HepG2 (cell line): ENCODE data around the gene CLHC1. TPM values are rescaled to one million over a fixed set of nuclear protein-coding genes. Genes with fewer than 3 reads are reported as not detected.

ENCODE experiments used
- AHR ChIP-seq: IDR thresholded peaks from 2 replicates; pipeline ENCODE4 v1.6.1; 2018; ENCODE audit warnings: missing genetic modification reagents, missing compliant biosample characterization
- BORCS8-MEF2B ChIP-seq: sonication (generic); formaldehyde crosslinking; IDR thresholded peaks from 2 replicates; pipeline ENCODE4 v1.8.0; 2022; ENCODE audit warnings: mild to moderate bottlenecking, missing genetic modification reagents
- CAMTA2 ChIP-seq: sonication (generic); formaldehyde crosslinking; IDR thresholded peaks from 2 replicates; pipeline ENCODE4 v1.4.0; 2020; ENCODE audit warnings: mild to moderate bottlenecking, missing genetic modification reagents, borderline replicate concordance
- CCAR2 ChIP-seq: fragments of 200-400 bp; formaldehyde crosslinking; optimal IDR thresholded peaks from 2 replicates; pipeline ENCODE3; 2018; ENCODE audit warnings: low read depth, mild to moderate bottlenecking, low read length, moderate library complexity
- CEBPG ChIP-seq: IDR thresholded peaks from 2 replicates; pipeline ENCODE4 v1.6.1; 2016
- CERS6 ChIP-seq: sonication (generic); formaldehyde crosslinking; IDR thresholded peaks from 2 replicates; pipeline ENCODE4 v1.5.0; 2020; ENCODE audit warnings: missing genetic modification reagents
- FOXJ3 ChIP-seq: sonication (generic); formaldehyde crosslinking; IDR thresholded peaks from 2 replicates; pipeline ENCODE4 v1.4.0; 2020; ENCODE audit warnings: missing genetic modification reagents, mild to moderate bottlenecking, borderline replicate concordance
- FOXP4 ChIP-seq: sonication (generic); formaldehyde crosslinking; IDR thresholded peaks from 2 replicates; pipeline ENCODE4 v1.4.0; 2020; ENCODE audit warnings: missing genetic modification reagents
- NRL ChIP-seq: sonication (generic); formaldehyde crosslinking; IDR thresholded peaks from 2 replicates; pipeline ENCODE4 v1.5.0; 2020; ENCODE audit warnings: missing genetic modification reagents, mild to moderate bottlenecking, moderate library complexity, borderline replicate concordance
- SP1 ChIP-seq, 2 experiments: fragments of 450-650 bp in 1 of 2; sonication (generic) in 1 of 2; formaldehyde crosslinking in 1 of 2; IDR thresholded peaks; 2 replicates each; pipeline versions ENCODE4 v1.4.0 to v1.6.1; 2016 to 2020; ENCODE audit warnings: missing genetic modification reagents in 1 of 2
- TEAD2 ChIP-seq: sonication (generic); formaldehyde crosslinking; IDR thresholded peaks from 2 replicates; pipeline ENCODE4 v1.9.0; 2021; ENCODE audit warnings: missing genetic modification reagents
- ZBTB34 ChIP-seq: sonication (generic); formaldehyde crosslinking; IDR thresholded peaks from 2 replicates; pipeline ENCODE4 v1.8.0; 2022; ENCODE audit warnings: mild to moderate bottlenecking, missing genetic modification reagents
- ZNF180 ChIP-seq: sonication (generic); formaldehyde crosslinking; IDR thresholded peaks from 2 replicates; pipeline ENCODE4 v1.4.0; 2020; ENCODE audit warnings: low read depth, missing genetic modification reagents, borderline replicate concordance
- ZNF282 ChIP-seq: fragments of 450-650 bp; IDR thresholded peaks from 2 replicates; pipeline ENCODE4 v1.6.1; 2018; ENCODE audit not compliant: partially characterized antibody
- ZNF3 ChIP-seq: IDR thresholded peaks from 2 replicates; pipeline ENCODE4 v1.7.0; 2017; ENCODE audit warnings: inconsistent platforms
- ZNF34 ChIP-seq: sonication (generic); formaldehyde crosslinking; IDR thresholded peaks from 2 replicates; pipeline ENCODE4 v1.4.0; 2020; ENCODE audit warnings: mild to moderate bottlenecking, missing genetic modification reagents, borderline replicate concordance
- ZNF468 ChIP-seq: sonication (generic); formaldehyde crosslinking; IDR thresholded peaks from 2 replicates; pipeline ENCODE4 v1.8.0; 2022; ENCODE audit warnings: mild to moderate bottlenecking, moderate library complexity, missing genetic modification reagents
- ZNF597 ChIP-seq: sonication (generic); formaldehyde crosslinking; IDR thresholded peaks from 2 replicates; pipeline ENCODE4 v1.5.0; 2020; ENCODE audit warnings: missing genetic modification reagents
- ZNF615 ChIP-seq: sonication (generic); formaldehyde crosslinking; IDR thresholded peaks from 2 replicates; pipeline ENCODE4 v1.5.0; 2020; ENCODE audit warnings: mild to moderate bottlenecking, missing genetic modification reagents, borderline replicate concordance
- ZNF616 ChIP-seq: sonication (generic); formaldehyde crosslinking; IDR thresholded peaks from 2 replicates; pipeline ENCODE4 v1.5.0; 2020; ENCODE audit warnings: low read depth, mild to moderate bottlenecking, missing genetic modification reagents
- ZNF75D ChIP-seq: sonication (generic); formaldehyde crosslinking; IDR thresholded peaks from 2 replicates; pipeline ENCODE4 v1.8.1; 2023; ENCODE audit warnings: missing genetic modification reagents, mild to moderate bottlenecking, borderline replicate concordance
- ZSCAN12 ChIP-seq: sonication (generic); formaldehyde crosslinking; IDR thresholded peaks from 2 replicates; pipeline ENCODE4 v1.9.0; 2021; ENCODE audit warnings: mild to moderate bottlenecking, missing genetic modification reagents
- polyA plus RNA-seq, 8 experiments: library from polyadenylated mRNA; depleted of rRNA in 3 of 8; stranded (reverse) in 7 of 8; unstranded in 1 of 8; fragments of >200 nt; fragmentation: Illumina TruSeq in 4 of 8; extraction: Trizol in 4 of 8; gene quantifications; 2 replicates each; pipeline versions ENCODE4 v1.2.1 to v1.2.3, GENCODE V29; 2011 to 2016; ENCODE audit warnings: low read depth in 4 of 8, missing spikeins in 1 of 8, mixed read lengths in 1 of 8; ENCODE audit not compliant: insufficient read depth in 1 of 8
- total RNA-seq, 5 experiments: library from RNA; depleted of rRNA; stranded (reverse); fragments of >200 nt; fragmentation: Illumina TruSeq; extraction: Trizol; gene quantifications; 2 replicates each; pipeline ENCODE4 v1.2.3, GENCODE V29; 2016; ENCODE audit warnings: low read depth in 1 of 5

CLHC1 gene
- total and polyA plus RNA-seq, 2 of the 13 experiments (the other 11 are each of a cell fraction or from before 2014, with no cell fraction given), result 9.8 to 12.6 TPM

- TF ChIP-seq FOXP4 (CRISPR knock-in tag) (peak; percentile 3), CERS6 (CRISPR knock-in tag) (no peak), BORCS8-MEF2B (peak; percentile 55), TEAD2 (CRISPR knock-in tag) (peak; percentile 19; the same call in 1 of the 2 replicates), ZNF282 (no peak), ZNF3 (CRISPR knock-in tag) (no peak), ZBTB34 (0 out of 2 replicates have a peak, but pooled peaks have one; percentile 11), CCAR2 (no peak), SP1 (IDR thresholded peaks at IDR 0.05) (no peak), SP1 (CRISPR knock-in tag; IDR thresholded peaks at IDR 0.05) (peak; percentile 63; the same call in 1 of the 2 replicates), ZSCAN12 (peak; percentile 43; the same call in 1 of the 2 replicates), ZNF597 (CRISPR knock-in tag) (no peak), ZNF75D (CRISPR knock-in tag) (no peak), FOXJ3 (CRISPR knock-in tag) (no peak), CAMTA2 (CRISPR knock-in tag) (peak; percentile 54; the same call in 1 of the 2 replicates), CEBPG (CRISPR knock-in tag) (no peak), AHR (CRISPR knock-in tag) (peak; percentile 55; the same call in 1 of the 2 replicates), ZNF34 (CRISPR knock-in tag) (0 out of 2 replicates have a peak, but pooled peaks have one; percentile 19), ZNF468 (CRISPR knock-in tag) (no peak; the same call in 1 of the 2 replicates), ZNF615 (peak; percentile 83; the same call in 1 of the 2 replicates), NRL (CRISPR knock-in tag) (peak; percentile 94; the same call in 1 of the 2 replicates), ZNF616 (CRISPR knock-in tag) (no peak), ZNF180 (CRISPR knock-in tag) (no peak)
Observed at GRCh38 chr2:55232084-55232862, at the start of gene CLHC1, which contains the start of gene RPS27A (continued).
